ENCODE measurements around the gene TSNAX. TPM values are rescaled to one million over a fixed set of nuclear protein-coding genes. Genes with fewer than 3 reads are reported as not detected.

TSNAX gene
- total RNA-seq, 1 experiment from 2014 or later: 47.1 TPM

GRCh38 chr1:231576804-231577718 lies 48.6 kb downstream of the TSNAX start:
- H3K27me3 ChIP-seq (ENCODE audit: insufficient read depth, low read length): no peaks in the 10 kb centered on the region
- no peak overlapping the region for H3K4me2 ChIP-seq (ENCODE audit: low read length)
- H3K4me3 ChIP-seq (replicated peaks in 1 of 2; ENCODE audit: low read depth in 1 of 2, low read length in 2 of 2): no peak overlapping the region
- BruUV-seq (replicated peaks): no TSS peak
- no peaks in the 10 kb centered on the region for H3K79me2 ChIP-seq (ENCODE audit: insufficient read depth, low read length)
- ChIA-PET CTCF (no interaction called here), POLR2A (no interaction called here), RAD21 (ENCODE audit: low non-redundant PET in 1 of 2, low total read pairs in 2 of 2, uncharacterized antibody in 2 of 2, unreplicated experiment in 2 of 2) (no interaction called here)
- H3K9me2 ChIP-seq (ENCODE audit: insufficient read depth): no peaks in the 10 kb centered on the region
- intact Hi-C loops (cut with micrococcal nuclease): no loop called here
- H4K20me1 ChIP-seq (ENCODE audit: insufficient read depth): no peaks in the 10 kb centered on the region
- H3K4me1 ChIP-seq (ENCODE audit: control insufficient read depth in 1 of 2, insufficient read depth in 2 of 2, low read length in 2 of 2): no peaks in the 10 kb centered on the region
- ATAC-seq (no peak), DNase-seq (ENCODE audit: low read depth, low spot score) (no peak)
- TF ChIP-seq ZNF274 (IDR thresholded peaks at IDR 0.05; ENCODE audit: low read depth, low read length): no peak
- TF ChIP-seq SIN3A (IDR thresholded peaks at IDR 0.05; ENCODE audit: low read depth): no peak
- no peak for TF ChIP-seq EZH2 (IDR thresholded peaks at IDR 0.05)
- no peak for TF ChIP-seq ZFX (IDR thresholded peaks at IDR 0.05)
- TF ChIP-seq SP1 (IDR thresholded peaks at IDR 0.05; ENCODE audit: low read depth): no peak
- no peak for TF ChIP-seq POLR2AphosphoS5 (IDR thresholded peaks at IDR 0.05; ENCODE audit: low read depth, low read length)
- no peak for TF ChIP-seq EGR1 (IDR thresholded peaks at IDR 0.05; ENCODE audit: low read depth)
- TF ChIP-seq ZBTB33 (IDR thresholded peaks at IDR 0.05; ENCODE audit: extremely low read depth, insufficient replicate concordance, low read length): no peak
- no peak overlapping the region for H3K9ac ChIP-seq (ENCODE audit: low read length)
- H3K27ac ChIP-seq (ENCODE audit: low read depth, low read length): no peak overlapping the region
- H3K9me3 ChIP-seq (ENCODE audit: control insufficient read depth in 1 of 2, insufficient read depth in 1 of 2, low read depth in 1 of 2, low read length in 2 of 2): no peaks in the 10 kb centered on the region
- no peaks in the 10 kb centered on the region for H3K36me3 ChIP-seq (ENCODE audit: control insufficient read depth in 1 of 2, insufficient read depth in 2 of 2, low read length in 2 of 2)
- H2AFZ ChIP-seq (ENCODE audit: low read depth, low read length, poor library complexity, severe bottlenecking): no peak overlapping the region
